SK-N-SH treated with all-trans-retinoic acid at 6 μM for 48 hours (cell line): Measurements from ENCODE around the gene GPC6.

Experiments
- ATAC-seq: fragments of 200-7000 bp; cut with Tn5 transposase; 3 replicates; pipeline ENCODE4 v1.9.1; 2020; ENCODE audit warnings: mild to moderate bottlenecking, moderate library complexity
- ARNTL ChIP-seq: fragments of 450-650 bp; formaldehyde crosslinking; IDR thresholded peaks from 2 replicates; pipeline ENCODE4 v1.5.0; 2020; ENCODE audit warnings: low read depth, mild to moderate bottlenecking, moderate library complexity, borderline replicate concordance
- BACH2 ChIP-seq: fragments of 250-450 bp; sonication (Bioruptor Pico); IDR thresholded peaks from 2 replicates; pipeline ENCODE4 v1.9.0; 2021; ENCODE audit warnings: mild to moderate bottlenecking, borderline replicate concordance
- CREB5 ChIP-seq: fragments of 250-450 bp; sonication (Bioruptor Pico); IDR thresholded peaks from 2 replicates; pipeline ENCODE4 v1.5.1; 2020; ENCODE audit warnings: low read depth, mild to moderate bottlenecking, moderate library complexity
- CSDC2 ChIP-seq: fragments of 250-450 bp; sonication (Bioruptor Pico); IDR thresholded peaks from 2 replicates; pipeline ENCODE4 v1.5.0; 2020; ENCODE audit warnings: mild to moderate bottlenecking, moderate library complexity
- ESRRG ChIP-seq: fragments of 250-450 bp; sonication (Bioruptor Pico); IDR thresholded peaks from 2 replicates; pipeline ENCODE4 v1.6.1; 2021; ENCODE audit warnings: mild to moderate bottlenecking
- GLIS3 ChIP-seq: fragments of 250-450 bp; sonication (Bioruptor Pico); IDR thresholded peaks from 2 replicates; pipeline ENCODE4 v1.5.0; 2020; ENCODE audit warnings: mild to moderate bottlenecking, moderate library complexity
- ISL1 ChIP-seq: fragments of 250-450 bp; sonication (Bioruptor Pico); IDR thresholded peaks from 2 replicates; pipeline ENCODE4 v2.1.2; 2022; ENCODE audit warnings: mild to moderate bottlenecking, moderate library complexity
- OSR1 ChIP-seq: fragments of 250-450 bp; sonication (Bioruptor Pico); IDR thresholded peaks from 2 replicates; pipeline ENCODE4 v1.8.0; 2022; ENCODE audit warnings: moderate library complexity, mild to moderate bottlenecking, inconsistent platforms
- POU6F1 ChIP-seq: fragments of 250-450 bp; sonication (Bioruptor Pico); IDR thresholded peaks from 2 replicates; pipeline ENCODE4 v1.8.0; 2021; ENCODE audit warnings: low read depth, mild to moderate bottlenecking, moderate library complexity, borderline replicate concordance
- PPARA ChIP-seq: fragments of 250-450 bp; sonication (Bioruptor Pico); IDR thresholded peaks from 2 replicates; pipeline ENCODE4 v1.5.0; 2020; ENCODE audit warnings: mild to moderate bottlenecking, borderline replicate concordance
- RARB ChIP-seq: fragments of 250-450 bp; sonication (Bioruptor Pico); IDR thresholded peaks from 2 replicates; pipeline ENCODE4 v1.8.0; 2021; ENCODE audit warnings: mild to moderate bottlenecking, moderate library complexity
- SNAI2 ChIP-seq: fragments of 250-450 bp; sonication (Bioruptor Pico); IDR thresholded peaks from 2 replicates; pipeline ENCODE4 v1.5.0; 2020; ENCODE audit warnings: mild to moderate bottlenecking, moderate library complexity
- TCF4 ChIP-seq: fragments of 250-450 bp; sonication (Bioruptor Pico); IDR thresholded peaks from 2 replicates; pipeline ENCODE4 v1.8.0; 2021; ENCODE audit warnings: mild to moderate bottlenecking, moderate library complexity, borderline replicate concordance
- TOX ChIP-seq: fragments of 250-450 bp; sonication (Bioruptor Pico); IDR thresholded peaks from 2 replicates; pipeline ENCODE4 v1.8.0; 2021; ENCODE audit warnings: mild to moderate bottlenecking, moderate library complexity, borderline replicate concordance
- ZC3H10 ChIP-seq: fragments of 250-450 bp; sonication (Bioruptor Pico); IDR thresholded peaks from 2 replicates; pipeline ENCODE4 v1.5.1; 2021; ENCODE audit warnings: mild to moderate bottlenecking, moderate library complexity
- ZFP3 ChIP-seq: fragments of 250-450 bp; sonication (Bioruptor Pico); IDR thresholded peaks from 2 replicates; pipeline ENCODE4 v1.5.0; 2020; ENCODE audit warnings: mild to moderate bottlenecking, moderate library complexity
- ZFP30 ChIP-seq: fragments of 450-650 bp; formaldehyde crosslinking; IDR thresholded peaks from 2 replicates; pipeline ENCODE4 v1.5.0; 2022; ENCODE audit warnings: mild to moderate bottlenecking, moderate library complexity
- ZNF565 ChIP-seq: fragments of 450-650 bp; formaldehyde crosslinking; conservative IDR thresholded peaks from 2 replicates; pipeline ENCODE4 v1.5.0; 2020; ENCODE audit warnings: low read depth, mild to moderate bottlenecking, moderate library complexity
- ZNF70 ChIP-seq: fragments of 450-650 bp; formaldehyde crosslinking; IDR thresholded peaks from 2 replicates; pipeline ENCODE4 v1.5.0; 2020; ENCODE audit warnings: mild to moderate bottlenecking, moderate library complexity
- ZNF8 ChIP-seq: fragments of 450-650 bp; formaldehyde crosslinking; IDR thresholded peaks from 2 replicates; pipeline ENCODE4 v1.5.0; 2020; ENCODE audit warnings: mild to moderate bottlenecking, moderate library complexity
- TF ChIP-seq, protein P1 (sequence below): fragments of 250-450 bp; sonication (Bioruptor Pico); IDR thresholded peaks from 2 replicates; pipeline ENCODE4 v1.8.0; 2020; ENCODE audit warnings: mild to moderate bottlenecking, moderate library complexity, borderline replicate concordance
- TF ChIP-seq, protein P2 (sequence below): fragments of 250-450 bp; sonication (Bioruptor Pico); IDR thresholded peaks from 2 replicates; pipeline ENCODE4 v1.5.0; 2020; ENCODE audit warnings: mild to moderate bottlenecking, moderate library complexity
- TF ChIP-seq, protein P3 (sequence below): fragments of 250-450 bp; sonication (Bioruptor Pico); IDR thresholded peaks from 2 replicates; pipeline ENCODE4 v1.5.1; 2021; ENCODE audit warnings: mild to moderate bottlenecking, moderate library complexity

The GPC6 gene

DNA sequence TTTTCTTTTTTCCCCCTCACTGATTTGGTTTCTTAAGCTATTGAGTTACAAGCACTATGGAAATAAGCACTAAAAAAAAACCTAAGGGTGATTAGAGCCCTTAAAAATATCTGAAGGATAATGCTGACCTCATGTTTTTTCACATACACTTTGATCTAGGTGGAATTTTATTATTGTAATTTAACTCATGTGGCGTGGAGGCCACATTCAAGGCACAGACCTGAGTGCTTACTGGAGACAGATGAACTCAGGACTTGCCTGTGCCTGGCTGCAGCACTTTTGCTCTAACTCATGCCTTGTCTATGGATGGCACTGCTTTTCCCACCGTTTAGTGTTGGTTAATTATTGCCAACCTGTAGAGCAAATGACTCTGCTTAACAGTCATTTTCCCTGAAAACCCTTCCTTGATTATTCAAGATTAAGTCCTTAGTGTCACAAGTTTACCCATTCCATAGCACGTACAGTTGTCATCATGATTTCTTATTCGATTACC is 541.4 kb downstream of the GPC6 start:
- no peak for TF ChIP-seq SNAI2 (CRISPR knock-in tag)
- no peak for TF ChIP-seq TOX (CRISPR knock-in tag)
- TF ChIP-seq ZNF565 (CRISPR knock-in tag) = no peak
- no peak for TF ChIP-seq TCF4
- TF ChIP-seq OSR1 = no peak
- TF ChIP-seq ISL1 (CRISPR knock-in tag) = no peak
- no peak for TF ChIP-seq ZNF70 (CRISPR knock-in tag)
- TF ChIP-seq, protein P1, sequence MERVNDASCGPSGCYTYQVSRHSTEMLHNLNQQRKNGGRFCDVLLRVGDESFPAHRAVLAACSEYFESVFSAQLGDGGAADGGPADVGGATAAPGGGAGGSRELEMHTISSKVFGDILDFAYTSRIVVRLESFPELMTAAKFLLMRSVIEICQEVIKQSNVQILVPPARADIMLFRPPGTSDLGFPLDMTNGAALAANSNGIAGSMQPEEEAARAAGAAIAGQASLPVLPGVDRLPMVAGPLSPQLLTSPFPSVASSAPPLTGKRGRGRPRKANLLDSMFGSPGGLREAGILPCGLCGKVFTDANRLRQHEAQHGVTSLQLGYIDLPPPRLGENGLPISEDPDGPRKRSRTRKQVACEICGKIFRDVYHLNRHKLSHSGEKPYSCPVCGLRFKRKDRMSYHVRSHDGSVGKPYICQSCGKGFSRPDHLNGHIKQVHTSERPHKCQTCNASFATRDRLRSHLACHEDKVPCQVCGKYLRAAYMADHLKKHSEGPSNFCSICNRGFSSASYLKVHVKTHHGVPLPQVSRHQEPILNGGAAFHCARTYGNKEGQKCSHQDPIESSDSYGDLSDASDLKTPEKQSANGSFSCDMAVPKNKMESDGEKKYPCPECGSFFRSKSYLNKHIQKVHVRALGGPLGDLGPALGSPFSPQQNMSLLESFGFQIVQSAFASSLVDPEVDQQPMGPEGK (CRISPR knock-in tag) = no peak
- TF ChIP-seq CSDC2 (CRISPR knock-in tag) = no peak
- TF ChIP-seq CREB5 (CRISPR knock-in tag) = no peak
- no peak for TF ChIP-seq ZFP3 (CRISPR knock-in tag)
- TF ChIP-seq BACH2 (CRISPR knock-in tag) = no peak
- TF ChIP-seq ARNTL (CRISPR knock-in tag) = no peak
- TF ChIP-seq, protein P2, sequence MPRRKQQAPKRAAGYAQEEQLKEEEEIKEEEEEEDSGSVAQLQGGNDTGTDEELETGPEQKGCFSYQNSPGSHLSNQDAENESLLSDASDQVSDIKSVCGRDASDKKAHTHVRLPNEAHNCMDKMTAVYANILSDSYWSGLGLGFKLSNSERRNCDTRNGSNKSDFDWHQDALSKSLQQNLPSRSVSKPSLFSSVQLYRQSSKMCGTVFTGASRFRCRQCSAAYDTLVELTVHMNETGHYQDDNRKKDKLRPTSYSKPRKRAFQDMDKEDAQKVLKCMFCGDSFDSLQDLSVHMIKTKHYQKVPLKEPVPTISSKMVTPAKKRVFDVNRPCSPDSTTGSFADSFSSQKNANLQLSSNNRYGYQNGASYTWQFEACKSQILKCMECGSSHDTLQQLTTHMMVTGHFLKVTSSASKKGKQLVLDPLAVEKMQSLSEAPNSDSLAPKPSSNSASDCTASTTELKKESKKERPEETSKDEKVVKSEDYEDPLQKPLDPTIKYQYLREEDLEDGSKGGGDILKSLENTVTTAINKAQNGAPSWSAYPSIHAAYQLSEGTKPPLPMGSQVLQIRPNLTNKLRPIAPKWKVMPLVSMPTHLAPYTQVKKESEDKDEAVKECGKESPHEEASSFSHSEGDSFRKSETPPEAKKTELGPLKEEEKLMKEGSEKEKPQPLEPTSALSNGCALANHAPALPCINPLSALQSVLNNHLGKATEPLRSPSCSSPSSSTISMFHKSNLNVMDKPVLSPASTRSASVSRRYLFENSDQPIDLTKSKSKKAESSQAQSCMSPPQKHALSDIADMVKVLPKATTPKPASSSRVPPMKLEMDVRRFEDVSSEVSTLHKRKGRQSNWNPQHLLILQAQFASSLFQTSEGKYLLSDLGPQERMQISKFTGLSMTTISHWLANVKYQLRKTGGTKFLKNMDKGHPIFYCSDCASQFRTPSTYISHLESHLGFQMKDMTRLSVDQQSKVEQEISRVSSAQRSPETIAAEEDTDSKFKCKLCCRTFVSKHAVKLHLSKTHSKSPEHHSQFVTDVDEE (CRISPR knock-in tag) = no peak
- TF ChIP-seq GLIS3 (CRISPR knock-in tag) = no peak
- no peak for ATAC-seq

DNA sequence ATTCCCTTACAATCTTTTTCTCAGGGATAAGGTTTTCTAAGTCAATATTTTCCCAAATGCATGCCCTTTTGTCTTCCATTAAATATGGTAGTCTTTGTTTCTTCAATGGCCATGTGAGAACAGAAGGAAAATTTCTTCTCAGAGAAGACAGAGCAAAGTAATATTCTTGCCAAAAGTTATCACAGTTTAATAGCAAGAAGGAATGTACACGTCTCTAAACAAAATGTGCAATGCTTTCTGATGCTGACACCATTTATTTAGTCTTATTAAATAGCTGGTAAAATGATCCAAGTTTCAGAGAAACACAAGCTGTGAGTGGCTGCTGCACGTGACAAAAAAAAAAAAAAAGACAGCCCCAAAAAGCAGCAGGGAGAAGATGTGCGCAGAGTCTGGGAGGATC is 542.5 kb downstream of the GPC6 start:
- no peak for TF ChIP-seq ZFP30 (CRISPR knock-in tag)
- TF ChIP-seq ESRRG (CRISPR knock-in tag) = no peak
- no peak for TF ChIP-seq RARB (CRISPR knock-in tag)
- TF ChIP-seq, protein P3, sequence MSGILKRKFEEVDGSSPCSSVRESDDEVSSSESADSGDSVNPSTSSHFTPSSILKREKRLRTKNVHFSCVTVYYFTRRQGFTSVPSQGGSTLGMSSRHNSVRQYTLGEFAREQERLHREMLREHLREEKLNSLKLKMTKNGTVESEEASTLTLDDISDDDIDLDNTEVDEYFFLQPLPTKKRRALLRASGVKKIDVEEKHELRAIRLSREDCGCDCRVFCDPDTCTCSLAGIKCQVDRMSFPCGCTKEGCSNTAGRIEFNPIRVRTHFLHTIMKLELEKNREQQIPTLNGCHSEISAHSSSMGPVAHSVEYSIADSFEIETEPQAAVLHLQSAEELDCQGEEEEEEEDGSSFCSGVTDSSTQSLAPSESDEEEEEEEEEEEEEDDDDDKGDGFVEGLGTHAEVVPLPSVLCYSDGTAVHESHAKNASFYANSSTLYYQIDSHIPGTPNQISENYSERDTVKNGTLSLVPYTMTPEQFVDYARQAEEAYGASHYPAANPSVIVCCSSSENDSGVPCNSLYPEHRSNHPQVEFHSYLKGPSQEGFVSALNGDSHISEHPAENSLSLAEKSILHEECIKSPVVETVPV (CRISPR knock-in tag) = no peak
- no peak for TF ChIP-seq ARNTL (CRISPR knock-in tag)
- no peak for TF ChIP-seq ZC3H10 (CRISPR knock-in tag)
- no peak for TF ChIP-seq GLIS3 (CRISPR knock-in tag)
- TF ChIP-seq CSDC2 (CRISPR knock-in tag) = no peak
- TF ChIP-seq, protein P2 (CRISPR knock-in tag) = no peak
- TF ChIP-seq SNAI2 (CRISPR knock-in tag) = no peak
- TF ChIP-seq ZNF70 (CRISPR knock-in tag) = no peak
- TF ChIP-seq PPARA (CRISPR knock-in tag) = no peak
- no peak for TF ChIP-seq TCF4
- no peak for TF ChIP-seq POU6F1
- no peak for TF ChIP-seq ZNF8 (CRISPR knock-in tag)
- ATAC-seq = no peak
